KMS-11 (cell line): ENCODE measurements around the gene VGLL2.

Source experiments
- H2AFZ ChIP-seq: fragments of 200-600 bp; sonication (generic); 2 replicates; pipeline ENCODE4 v1.6.1; 2016; ENCODE audit warnings: antibody characterized with exemption, mixed run types, low read depth
- H3K27ac ChIP-seq: fragments of 200-600 bp; sonication (generic); 2 replicates; pipeline ENCODE4 v1.6.1; 2016; ENCODE audit warnings: mild to moderate bottlenecking, mixed run types
- H3K27me3 ChIP-seq: fragments of 200-600 bp; sonication (generic); 2 replicates; pipeline ENCODE4 v1.6.1; 2017; ENCODE audit warnings: mild to moderate bottlenecking, low read depth, mixed run types, moderate library complexity; ENCODE audit not compliant: insufficient read depth
- H3K36me3 ChIP-seq: fragments of 200-600 bp; sonication (generic); 2 replicates; pipeline ENCODE4 v1.6.1; 2017; ENCODE audit warnings: mild to moderate bottlenecking, mixed run types; ENCODE audit not compliant: insufficient read depth
- H3K4me1 ChIP-seq: fragments of 200-600 bp; sonication (generic); 2 replicates; pipeline ENCODE4 v1.6.1; 2016; ENCODE audit warnings: mild to moderate bottlenecking, low read depth, mixed run types; ENCODE audit not compliant: poor library complexity, severe bottlenecking
- H3K4me2 ChIP-seq: fragments of 200-600 bp; sonication (generic); 2 replicates; pipeline ENCODE4 v1.7.0; 2016; ENCODE audit warnings: mild to moderate bottlenecking, mixed run types
- H3K4me3 ChIP-seq: fragments of 200-600 bp; sonication (generic); IDR thresholded peaks from 2 replicates; pipeline ENCODE4 v1.6.1; 2017; ENCODE audit warnings: low read depth, low read length, mixed read lengths; ENCODE audit not compliant: insufficient read depth
- H3K79me2 ChIP-seq: fragments of 200-600 bp; sonication (generic); 2 replicates; pipeline ENCODE4 v1.6.1; 2016; ENCODE audit warnings: low read depth, mixed run types; ENCODE audit not compliant: insufficient read depth
- H3K9ac ChIP-seq: fragments of 200-600 bp; sonication (generic); 2 replicates; pipeline ENCODE4 v1.6.1; 2016; ENCODE audit warnings: mild to moderate bottlenecking, mixed run types
- H4K20me1 ChIP-seq: fragments of 200-600 bp; sonication (generic); 2 replicates; pipeline ENCODE4 v1.6.1; 2016; ENCODE audit warnings: mild to moderate bottlenecking, mixed run types; ENCODE audit not compliant: insufficient read depth
- TF ChIP-seq, protein P1 (sequence below): fragments of 200-600 bp; sonication (generic); conservative IDR thresholded peaks from 2 replicates; pipeline ENCODE4 v1.6.1; 2017; ENCODE audit warnings: low read depth, mild to moderate bottlenecking, antibody characterized with exemption, low read length, moderate library complexity, mixed read lengths

Gene VGLL2

DNA sequence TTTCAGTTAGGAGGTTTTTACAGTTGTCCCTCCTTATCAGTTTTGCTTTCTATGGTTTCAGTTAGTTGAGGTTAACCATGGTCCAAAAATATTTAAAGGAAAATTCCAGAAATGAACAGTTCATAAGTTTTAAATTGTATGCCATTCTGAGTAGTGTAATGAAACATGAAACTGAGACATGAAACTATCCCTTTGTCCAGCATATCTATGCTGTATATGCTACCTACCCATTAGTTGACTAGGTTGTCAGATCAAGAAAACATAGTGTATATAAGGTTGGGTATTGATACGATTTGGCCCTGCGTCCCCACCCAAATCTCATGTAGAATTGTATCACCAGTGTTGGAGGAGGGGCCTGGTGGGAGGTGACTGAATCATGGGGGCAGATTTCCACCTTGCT lies 39.1 kb downstream of the VGLL2 start:
- H2AFZ ChIP-seq: no peak overlapping the region
- H3K36me3 ChIP-seq: no peaks in the 10 kb centered on the region
- no peaks in the 10 kb centered on the region for H3K27me3 ChIP-seq
- no peak overlapping the region for H3K4me3 ChIP-seq
- TF ChIP-seq, protein P1, sequence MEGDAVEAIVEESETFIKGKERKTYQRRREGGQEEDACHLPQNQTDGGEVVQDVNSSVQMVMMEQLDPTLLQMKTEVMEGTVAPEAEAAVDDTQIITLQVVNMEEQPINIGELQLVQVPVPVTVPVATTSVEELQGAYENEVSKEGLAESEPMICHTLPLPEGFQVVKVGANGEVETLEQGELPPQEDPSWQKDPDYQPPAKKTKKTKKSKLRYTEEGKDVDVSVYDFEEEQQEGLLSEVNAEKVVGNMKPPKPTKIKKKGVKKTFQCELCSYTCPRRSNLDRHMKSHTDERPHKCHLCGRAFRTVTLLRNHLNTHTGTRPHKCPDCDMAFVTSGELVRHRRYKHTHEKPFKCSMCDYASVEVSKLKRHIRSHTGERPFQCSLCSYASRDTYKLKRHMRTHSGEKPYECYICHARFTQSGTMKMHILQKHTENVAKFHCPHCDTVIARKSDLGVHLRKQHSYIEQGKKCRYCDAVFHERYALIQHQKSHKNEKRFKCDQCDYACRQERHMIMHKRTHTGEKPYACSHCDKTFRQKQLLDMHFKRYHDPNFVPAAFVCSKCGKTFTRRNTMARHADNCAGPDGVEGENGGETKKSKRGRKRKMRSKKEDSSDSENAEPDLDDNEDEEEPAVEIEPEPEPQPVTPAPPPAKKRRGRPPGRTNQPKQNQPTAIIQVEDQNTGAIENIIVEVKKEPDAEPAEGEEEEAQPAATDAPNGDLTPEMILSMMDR: no peak
- no peak overlapping the region for H3K27ac ChIP-seq
- H3K9ac ChIP-seq: no peak overlapping the region
- no peaks in the 10 kb centered on the region for H3K79me2 ChIP-seq
- H4K20me1 ChIP-seq: no peaks in the 10 kb centered on the region
- peaks cover 8% of the 10 kb centered on the region for H3K4me1 ChIP-seq
- no peak overlapping the region for H3K4me2 ChIP-seq

- H3K4me1 ChIP-seq: peaks cover 8% of the 10 kb centered on the region
- TF ChIP-seq, protein P1: no peak
- H3K4me3 ChIP-seq: no peak overlapping the region
- H3K27me3 ChIP-seq: no peaks in the 10 kb centered on the region
- no peaks in the 10 kb centered on the region for H4K20me1 ChIP-seq
- H3K4me2 ChIP-seq: no peak overlapping the region
- H3K36me3 ChIP-seq: no peaks in the 10 kb centered on the region
- no peak overlapping the region for H3K27ac ChIP-seq
- no peaks in the 10 kb centered on the region for H3K79me2 ChIP-seq
- H3K9ac ChIP-seq: no peak overlapping the region
- H2AFZ ChIP-seq: no peak overlapping the region
Measured at GRCh38 chr6:117306227-117306790, 41.0 kb downstream of the VGLL2 start.

DNA sequence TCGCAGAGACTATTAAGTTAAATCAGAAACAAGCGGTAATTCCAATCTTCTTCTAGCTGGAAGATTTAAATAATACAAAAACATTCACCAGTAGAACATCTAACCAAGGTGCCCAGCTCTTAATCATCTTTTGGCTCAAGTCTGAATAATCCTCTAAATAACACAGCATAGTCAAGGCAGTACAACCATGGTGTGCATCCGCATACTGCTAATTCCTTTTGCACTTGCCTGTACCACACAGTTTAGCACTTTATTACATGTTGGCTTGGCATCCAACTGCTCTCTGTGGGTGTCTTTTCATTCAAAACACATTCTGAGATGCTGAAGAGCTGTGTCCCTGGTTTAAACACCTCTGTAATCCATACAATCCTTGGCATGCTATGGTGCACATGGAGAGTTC lies 42.3 kb downstream of the VGLL2 start:
- Histone ChIP-seq H3K79me2 (no peaks in the 10 kb centered on the region), H2AFZ (no peak overlapping the region), H3K27ac (no peak overlapping the region), H3K4me3 (no peak overlapping the region), H3K4me2 (no peak overlapping the region), H3K4me1 (peaks cover 8% of the 10 kb centered on the region), H3K36me3 (no peaks in the 10 kb centered on the region), H3K27me3 (no peaks in the 10 kb centered on the region), H3K9ac (no peak overlapping the region), H4K20me1 (no peaks in the 10 kb centered on the region)
- TF ChIP-seq, protein P1: no peak

GRCh38 chr6:117309069-117309468 lies 43.7 kb downstream of the VGLL2 start:
- Histone ChIP-seq H3K27ac (no peak overlapping the region), H3K36me3 (no peaks in the 10 kb centered on the region), H3K4me1 (peaks cover 5% of the 10 kb centered on the region), H4K20me1 (no peaks in the 10 kb centered on the region), H3K4me2 (no peak overlapping the region), H3K79me2 (no peaks in the 10 kb centered on the region), H2AFZ (no peak overlapping the region), H3K27me3 (no peaks in the 10 kb centered on the region), H3K9ac (no peak overlapping the region), H3K4me3 (no peak overlapping the region)
- TF ChIP-seq, protein P1: no peak
